ENCODE data around the gene DNAJB8.

Gene DNAJB8

GRCh38 chr3:128493570-128494366 is 27.1 kb upstream of the DNAJB8 start:
- FAIRE-seq, result no peak

GRCh38 chr3:128492671-128493569 is 26.2 kb upstream of the DNAJB8 start, which contains the start of gene GATA2:
Gene GATA2 (minus strand): TSS chr3:128493201. CDS start chr3:128487031, 6,170 bp downstream.
- no peak for FAIRE-seq

DNA sequence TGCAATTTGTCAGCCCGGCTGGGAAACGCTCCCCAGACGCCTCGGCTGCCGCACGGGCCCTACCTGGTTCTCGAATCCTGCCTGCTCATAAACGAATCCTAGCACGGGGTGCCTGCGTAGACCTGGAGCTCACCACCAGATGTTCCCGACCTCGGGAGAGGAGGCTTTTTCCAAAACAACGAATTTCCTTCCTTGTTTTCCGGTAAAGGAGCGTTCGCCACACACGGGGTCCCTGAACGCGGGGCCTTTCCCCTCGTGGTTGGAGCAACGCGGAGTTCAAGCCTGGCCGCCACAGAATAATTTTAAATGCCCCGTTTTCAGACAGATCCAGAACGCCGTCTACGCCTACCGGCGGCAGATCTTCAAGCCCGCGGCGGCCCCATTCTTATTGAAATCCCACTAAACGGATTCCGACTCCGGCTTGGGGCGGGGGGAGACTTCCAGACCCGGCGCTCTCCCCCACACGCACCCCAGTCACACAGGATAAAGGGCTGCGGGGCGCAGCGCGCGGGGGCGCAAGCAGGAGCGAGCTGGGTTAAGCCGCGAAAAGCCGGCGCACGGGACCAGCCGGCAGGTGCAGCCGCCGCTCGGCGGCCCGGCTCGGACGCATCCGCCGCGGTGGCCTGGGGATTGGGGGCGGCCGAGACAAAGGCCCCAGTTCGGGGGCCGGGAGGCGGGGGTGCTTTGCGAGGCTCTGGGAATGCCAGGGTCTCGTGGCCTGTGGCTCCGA is 25.4 kb upstream of the DNAJB8 start:
- FAIRE-seq, result no peak

- no peak for FAIRE-seq
Measured at GRCh38 chr3:128491691-128491940, 24.9 kb upstream of the DNAJB8 start.

DNA sequence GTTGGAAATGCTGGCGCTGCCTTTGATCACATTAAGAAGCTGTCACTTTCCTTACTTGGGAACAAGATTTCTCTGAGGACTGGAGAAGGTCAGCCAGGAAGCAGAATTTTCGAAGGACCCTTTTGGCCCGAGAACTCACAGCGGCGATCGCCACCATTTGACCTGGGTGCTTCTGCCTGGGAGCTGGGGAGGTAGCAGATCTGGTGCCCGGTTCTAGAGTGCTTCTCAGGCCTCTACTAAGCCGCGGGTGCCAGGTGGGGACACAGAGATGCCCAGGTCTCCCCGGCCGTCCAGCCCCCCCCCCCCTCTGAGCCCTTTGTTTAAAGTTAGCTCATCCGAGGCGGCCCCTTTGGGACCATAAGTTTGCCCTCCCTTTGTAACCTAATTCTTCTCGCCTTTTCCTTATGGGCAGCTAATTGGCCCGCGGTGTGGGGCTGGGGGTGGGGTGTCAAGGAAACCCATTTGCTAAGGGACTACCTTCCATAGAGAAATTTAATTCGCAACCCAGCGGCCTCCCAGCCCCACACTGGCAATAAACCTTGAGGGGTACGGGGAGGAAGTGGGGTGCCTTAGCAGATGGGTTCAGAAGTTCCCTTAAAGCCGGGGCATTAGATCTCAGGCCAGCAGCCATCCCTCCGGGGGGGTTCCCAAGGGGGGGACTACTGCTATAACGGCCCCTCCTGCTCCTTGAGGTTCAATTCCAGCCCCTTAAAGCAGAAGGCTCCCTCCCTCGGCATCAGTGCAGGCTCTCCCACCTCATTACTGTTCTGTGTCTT is 24.4 kb upstream of the DNAJB8 start:
- no peak for FAIRE-seq

DNA sequence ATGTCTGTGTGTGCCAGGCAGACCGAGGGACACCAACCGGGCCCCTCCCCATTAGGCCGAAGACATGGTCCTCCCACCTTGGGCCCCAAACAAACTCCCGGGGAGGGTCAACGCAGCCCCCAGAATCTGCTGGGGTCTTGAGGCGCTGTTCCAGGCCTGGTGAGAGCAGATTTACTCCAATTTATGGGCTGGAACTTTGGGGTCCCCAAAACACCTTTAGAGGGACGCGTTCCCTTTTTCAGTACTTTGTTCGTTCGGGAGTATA is 23.9 kb upstream of the DNAJB8 start:
- FAIRE-seq, result no peak

- FAIRE-seq, result no peak
Measured at GRCh38 chr3:128489927-128490649, 23.4 kb upstream of the DNAJB8 start.

DNA sequence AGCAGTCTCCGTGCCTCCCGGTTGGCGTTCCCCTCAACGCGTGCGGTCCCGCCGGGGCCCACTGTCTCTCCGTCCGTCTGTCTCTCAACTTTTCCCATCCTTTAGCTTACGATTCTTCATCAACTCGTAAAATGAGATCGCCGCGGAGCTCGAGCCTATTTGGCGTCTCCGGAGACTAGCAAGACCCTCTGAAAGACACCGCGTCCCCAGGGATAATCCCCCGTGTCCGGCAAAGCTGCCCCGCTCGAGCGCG is 22.9 kb upstream of the DNAJB8 start:
- FAIRE-seq, result no peak

DNA sequence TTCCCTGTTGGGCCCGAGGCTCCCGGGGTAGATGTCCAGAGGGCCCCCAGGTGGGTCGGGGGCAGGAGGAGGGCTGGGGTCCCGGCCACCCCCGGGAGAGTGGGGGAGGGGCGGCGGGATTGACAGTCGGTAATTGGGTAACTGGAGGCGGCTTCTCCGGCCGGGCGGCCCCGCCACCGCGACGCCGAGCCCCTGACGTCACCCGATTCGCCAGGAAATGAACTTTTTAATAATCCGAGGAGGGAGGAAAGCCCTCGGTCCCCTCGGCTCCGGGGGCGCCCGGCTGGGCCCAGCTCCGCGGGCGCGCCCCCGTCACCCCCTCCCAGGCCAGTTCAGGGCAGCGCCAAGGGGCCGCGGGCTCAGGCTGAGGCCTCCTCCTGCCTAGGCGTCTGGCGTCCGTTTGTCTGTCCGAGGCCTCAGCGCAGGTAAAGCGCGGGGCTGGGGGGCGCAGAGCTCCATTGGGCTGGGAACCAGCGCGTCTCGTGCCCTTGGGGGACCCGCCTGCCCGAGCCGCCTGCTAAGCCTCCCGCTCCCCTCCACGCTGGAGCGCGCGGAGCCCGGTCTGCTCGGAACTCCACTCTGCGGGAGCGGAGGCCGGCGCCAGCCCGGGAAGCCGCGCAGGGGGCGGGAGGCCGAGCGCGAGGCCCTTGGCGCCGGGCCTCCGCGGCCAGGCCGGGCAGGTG is 22.4 kb upstream of the DNAJB8 start:
- FAIRE-seq, result no peak

DNA sequence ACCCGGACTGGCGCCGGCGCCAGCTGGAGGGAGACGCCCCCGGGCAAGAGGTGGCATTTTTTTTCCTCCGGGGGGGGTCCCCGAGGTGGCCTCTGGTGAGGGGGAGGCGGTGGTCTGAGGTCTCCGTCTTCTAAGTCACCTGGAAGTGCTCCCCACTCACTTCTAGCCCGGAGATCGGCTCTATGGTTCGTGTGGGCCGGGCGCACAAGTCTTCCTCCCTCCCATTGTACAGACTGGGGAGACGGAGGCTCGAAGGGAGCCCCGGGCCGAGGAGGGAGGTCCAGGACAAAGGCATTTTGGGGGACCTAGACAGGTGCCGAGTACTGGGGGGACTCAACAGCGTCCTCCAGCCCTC is 21.9 kb upstream of the DNAJB8 start:
- no peak for FAIRE-seq

GRCh38 chr3:128487813-128488635 is 21.3 kb upstream of the DNAJB8 start:
- no peak for FAIRE-seq

GRCh38 chr3:128487538-128487812 is 20.8 kb upstream of the DNAJB8 start:
- no peak for FAIRE-seq

DNA sequence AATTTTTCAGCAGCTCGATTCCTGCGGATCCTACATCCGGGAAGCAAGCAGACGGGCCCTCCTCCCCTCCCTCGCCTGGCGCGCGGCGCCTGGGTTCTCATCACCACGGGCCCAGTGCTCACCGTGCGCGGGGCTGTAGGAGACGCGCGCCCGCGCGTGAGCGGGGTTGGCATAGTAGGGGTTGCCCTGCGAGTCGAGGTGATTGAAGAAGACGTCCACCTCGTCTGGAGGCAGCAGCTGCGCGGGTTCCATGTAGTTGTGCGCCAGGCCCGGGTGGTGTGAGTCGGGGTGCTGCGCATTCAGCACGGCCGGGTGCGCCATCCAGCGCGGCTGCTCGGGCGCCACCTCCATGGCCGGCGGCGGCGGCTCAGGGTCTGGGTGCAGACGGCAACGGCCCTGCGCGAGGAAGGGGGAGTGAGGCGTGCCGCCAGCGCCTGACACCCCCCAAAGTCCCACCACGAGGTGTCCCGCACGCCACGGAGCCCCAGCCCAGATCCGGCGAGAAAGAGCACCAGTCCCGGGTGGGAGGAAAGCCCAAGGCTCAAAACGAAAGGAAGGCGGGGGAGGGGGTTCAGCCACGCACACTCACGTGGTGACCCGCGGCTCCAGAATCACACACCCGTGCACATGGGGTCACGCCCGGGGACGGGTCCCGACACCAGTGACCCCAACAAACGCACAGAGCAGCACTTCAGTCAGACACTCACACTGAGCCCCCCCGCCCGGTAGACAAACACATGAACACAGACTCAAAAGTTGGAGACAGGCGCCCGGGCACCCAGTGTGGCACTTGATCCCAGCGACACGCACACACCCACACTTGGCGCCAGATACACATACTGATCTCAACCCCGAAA is 20.2 kb upstream of the DNAJB8 start:
- FAIRE-seq, result no peak

- FAIRE-seq, result no peak
Measured at GRCh38 chr3:128486205-128486628, 19.5 kb upstream of the DNAJB8 start.

DNA sequence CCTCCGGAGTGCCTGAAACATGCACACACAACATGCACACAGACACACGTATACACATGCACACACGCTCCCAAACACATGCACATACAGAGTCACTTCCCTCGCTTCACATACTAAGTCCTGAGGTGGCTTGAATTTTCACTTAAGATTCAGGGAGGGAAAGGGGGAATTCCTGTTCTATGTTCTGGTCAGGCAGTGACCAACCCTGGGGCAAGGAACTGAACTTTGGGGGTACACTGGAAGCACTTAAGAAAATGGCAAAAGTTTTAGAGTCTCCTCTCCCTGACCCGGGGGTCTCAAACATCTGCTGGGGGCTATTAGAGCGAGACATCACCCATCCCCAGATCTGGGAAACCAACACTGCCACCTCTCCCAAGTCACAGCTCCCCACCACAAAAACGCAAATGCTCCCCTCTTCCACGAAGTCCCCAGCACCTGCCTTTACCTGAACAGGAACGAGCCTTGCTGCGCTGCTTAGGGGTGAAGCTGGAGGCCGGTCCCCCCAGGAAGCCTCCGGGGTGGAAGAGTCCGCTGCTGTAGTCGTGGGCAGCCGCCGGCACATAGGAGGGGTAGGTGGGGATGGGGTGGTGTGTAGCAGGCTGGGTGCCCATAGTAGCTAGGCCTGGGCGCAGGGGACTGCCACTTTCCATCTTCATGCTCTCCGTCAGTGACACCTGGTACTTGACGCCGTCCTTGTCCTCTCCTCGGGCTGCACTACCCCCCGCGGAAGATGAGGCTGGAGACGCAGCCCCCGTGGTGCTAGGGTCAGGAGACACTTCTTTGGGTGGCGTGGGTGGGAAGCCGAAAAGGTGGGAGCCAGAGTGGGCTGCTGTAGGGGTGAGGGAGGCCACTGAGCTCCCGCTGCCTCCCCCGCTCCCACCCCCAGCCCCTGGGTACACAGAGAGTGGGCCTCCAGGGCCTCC is 18.9 kb upstream of the DNAJB8 start:
- no peak for FAIRE-seq

GRCh38 chr3:128484404-128485281 is 18.0 kb upstream of the DNAJB8 start:
- no peak for FAIRE-seq

DNA sequence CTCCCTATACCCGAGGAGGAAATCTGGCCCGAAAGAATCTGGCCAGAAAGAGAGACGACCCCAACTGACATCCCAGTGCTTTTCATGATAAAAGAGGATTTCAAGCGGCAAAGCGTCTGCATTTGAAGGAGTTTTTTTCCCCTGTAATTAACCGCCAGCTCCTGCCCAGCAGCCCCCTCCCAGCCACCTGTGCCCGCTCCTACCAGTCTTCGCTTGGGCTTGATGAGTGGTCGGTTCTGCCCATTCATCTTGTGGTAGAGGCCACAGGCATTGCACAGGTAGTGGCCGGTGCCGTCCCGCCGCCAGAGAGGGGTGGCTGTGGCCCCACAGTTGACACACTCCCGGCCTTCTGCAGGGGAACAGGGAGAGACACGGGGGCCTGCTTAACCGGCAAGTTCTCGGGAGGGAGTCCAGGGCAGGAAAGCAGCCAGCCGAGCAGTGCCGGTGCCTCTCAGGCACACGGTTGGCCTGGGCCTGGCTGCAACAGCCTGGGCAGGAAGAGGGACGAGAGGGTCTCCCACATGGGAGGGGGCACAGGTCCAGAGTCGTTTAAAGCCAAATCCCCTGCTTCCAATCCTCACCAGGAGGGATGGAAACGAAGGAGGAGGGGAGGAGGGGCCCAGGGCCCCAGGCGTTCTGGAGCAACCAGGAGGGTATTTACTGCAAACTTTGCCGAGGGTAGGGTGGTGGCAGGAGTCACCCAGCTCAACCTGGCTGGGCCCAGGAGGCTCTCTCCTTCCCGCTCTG is 17.1 kb upstream of the DNAJB8 start:
- FAIRE-seq, result no peak
